Measurements from ENCODE around the gene SLC43A1. TPM values are rescaled to one million over a fixed set of nuclear protein-coding genes. Genes with fewer than 3 reads are reported as not detected.

The SLC43A1 gene
- total RNA-seq, 6 experiments from 2014 or later, result 3.1 to 4.7 (median 4.3) TPM

- H3K36me3 Mint-ChIP-seq (ENCODE audit: low read depth), result peaks cover 5% of the 10 kb centered on the region
- H3K27me3 Mint-ChIP-seq (ENCODE audit: insufficient read depth), result no peaks in the 10 kb centered on the region
- peaks cover 14% of the 10 kb centered on the region for H3K4me1 Mint-ChIP-seq (ENCODE audit: low read depth)
- no peak for DNase-seq
- no peak for TF ChIP-seq CTCF (IDR thresholded peaks at IDR 0.05)
- H3K27ac Mint-ChIP-seq, result no peak overlapping the region
- H3K4me3 Mint-ChIP-seq, result no peak overlapping the region
- no peaks in the 10 kb centered on the region for H3K9me3 Mint-ChIP-seq
Measured at GRCh38 chr11:57501953-57502352, 13.5 kb downstream of the SLC43A1 start.

GRCh38 chr11:57500926-57501325 lies 14.6 kb downstream of the SLC43A1 start:
- no peak for DNase-seq
- Mint-ChIP-seq H3K4me3 (no peak overlapping the region), H3K36me3 (ENCODE audit: low read depth) (peaks cover 5% of the 10 kb centered on the region), H3K9me3 (no peaks in the 10 kb centered on the region), H3K4me1 (ENCODE audit: low read depth) (peaks cover 14% of the 10 kb centered on the region), H3K27me3 (ENCODE audit: insufficient read depth) (no peaks in the 10 kb centered on the region), H3K27ac (no peak overlapping the region)
- TF ChIP-seq CTCF (IDR thresholded peaks at IDR 0.05), result no peak

GRCh38 chr11:57500515-57500914 lies 15.0 kb downstream of the SLC43A1 start:
- peak overlapping the region; percentile 34; the same call in 1 of the 2 replicates for H3K27ac Mint-ChIP-seq
- peaks cover 5% of the 10 kb centered on the region for H3K36me3 Mint-ChIP-seq (ENCODE audit: low read depth)
- peak overlapping the region; percentile 70; the same call in 1 of the 2 replicates for H3K4me3 Mint-ChIP-seq
- TF ChIP-seq CTCF (IDR thresholded peaks at IDR 0.05), result no peak
- H3K27me3 Mint-ChIP-seq (ENCODE audit: insufficient read depth), result no peaks in the 10 kb centered on the region
- H3K9me3 Mint-ChIP-seq, result no peaks in the 10 kb centered on the region
- DNase-seq, result no peak
- peaks cover 14% of the 10 kb centered on the region for H3K4me1 Mint-ChIP-seq (ENCODE audit: low read depth)

- Mint-ChIP-seq H3K9me3 (no peaks in the 10 kb centered on the region), H3K27me3 (ENCODE audit: insufficient read depth) (no peaks in the 10 kb centered on the region), H3K4me3 (peak overlapping the region; percentile 70), H3K36me3 (ENCODE audit: low read depth) (peaks cover 5% of the 10 kb centered on the region), H3K27ac (peak overlapping the region; percentile 34; the same call in 1 of the 2 replicates), H3K4me1 (ENCODE audit: low read depth) (peaks cover 14% of the 10 kb centered on the region)
- TF ChIP-seq CTCF (IDR thresholded peaks at IDR 0.05), result no peak
- DNase-seq, result no peak
Measured at GRCh38 chr11:57499983-57500461, 15.5 kb downstream of the SLC43A1 start.

- Mint-ChIP-seq H3K9me3 (no peaks in the 10 kb centered on the region), H3K4me1 (ENCODE audit: low read depth) (peaks cover 14% of the 10 kb centered on the region), H3K27ac (no peak overlapping the region; the same call in 1 of the 2 replicates), H3K36me3 (ENCODE audit: low read depth) (peaks cover 5% of the 10 kb centered on the region), H3K27me3 (ENCODE audit: insufficient read depth) (no peaks in the 10 kb centered on the region), H3K4me3 (peak overlapping the region; percentile 70)
- peak; percentile 70 for DNase-seq
- 0 out of 2 replicates have a peak, but pooled peaks have one; percentile 18 for TF ChIP-seq CTCF (IDR thresholded peaks at IDR 0.05)
Measured at GRCh38 chr11:57499413-57499982, 16.0 kb downstream of the SLC43A1 start.

All from HFFc6 (cell line).